ENCODE measurements around the gene FAF1. TPM values are rescaled to one million over a fixed set of nuclear protein-coding genes. Genes with fewer than 3 reads are reported as not detected.

Gene FAF1
- total and polyA plus RNA-seq, 9 of the 15 experiments (the other 6 are each of a cell fraction or from before 2014, with no cell fraction given) = 48.7 to 225 (median 118) TPM

- H3K9me1 ChIP-seq (ENCODE audit: control insufficient read depth, insufficient read depth, low read length) = no peaks in the 10 kb centered on the region
- intact Hi-C loops (cut with micrococcal nuclease) = no loop called here
- ATAC-seq = no peak
- H3K4me3 ChIP-seq = no peak overlapping the region
- no TSS peak for BruUV-seq (replicated peaks)
- FAIRE-seq = no peak
- no peak for DNase-seq (ENCODE audit: extremely low read depth in 1 of 4, low spot score in 3 of 4)
- in situ Hi-C loops (cut with MboI) = no loop called here
- H3K4me2 ChIP-seq (ENCODE audit: insufficient read depth, low read length) = no peak overlapping the region
- H3K4me1 ChIP-seq (replicated peaks in 1 of 2; ENCODE audit: control insufficient read depth in 2 of 2, insufficient read depth in 2 of 2, low read length in 2 of 2) = no peaks in the 10 kb centered on the region
- H3K27me3 ChIP-seq (ENCODE audit: control insufficient read depth in 2 of 2, insufficient read depth in 2 of 2, low read length in 2 of 2) = no peaks in the 10 kb centered on the region
- H3K79me2 ChIP-seq (ENCODE audit: control insufficient read depth, insufficient read depth, low read length) = peaks cover 27% of the 10 kb centered on the region
- H3K36me3 ChIP-seq (ENCODE audit: control insufficient read depth, insufficient read depth, low read length) = peaks cover 27% of the 10 kb centered on the region
- POLR2A ChIA-PET = interaction anchor here (1.2 kb wide), 1 partner anchor 15 kb away, joined by 3 read pairs; no protein-coding TSS in a partner anchor
- no peak for TF ChIP-seq WHSC1 (IDR thresholded peaks at IDR 0.05; ENCODE audit: low read length)
- TF ChIP-seq MBD1 (CRISPR knock-in tag; IDR thresholded peaks at IDR 0.05) = no peak
- H3K9me3 ChIP-seq (replicated peaks; ENCODE audit: control insufficient read depth, insufficient read depth, low read depth, low read length) = no peaks in the 10 kb centered on the region
- no peak overlapping the region for H3K9ac ChIP-seq (ENCODE audit: insufficient read depth in 1 of 2, low read depth in 2 of 2, low read length in 2 of 2)
- no peaks in the 10 kb centered on the region for H4K20me1 ChIP-seq (replicated peaks; ENCODE audit: control insufficient read depth, insufficient read depth, low read length)
- 96% methylated on average over 6 of the region's 6 CpGs for WGBS (ENCODE audit: insufficient coverage, low coverage, missing lambda C conversion rate)
- CTCF ChIA-PET (ENCODE audit: low intra/inter-chr PET ratio) = no interaction called here
- no peak overlapping the region for H3K27ac ChIP-seq (ENCODE audit: extremely low read depth, low read depth, low read length)
- H2AFZ ChIP-seq (ENCODE audit: low read depth, low read length) = no peak overlapping the region
These were observed 166.5 kb downstream of the FAF1 start for GRCh38 chr1:50793521-50793920.

GRCh38 chr1:50787266-50787665 lies 172.8 kb downstream of the FAF1 start:
- ATAC-seq (no peak), DNase-seq (ENCODE audit: extremely low read depth in 1 of 4, low spot score in 3 of 4) (no peak), FAIRE-seq (no peak)
- H3K79me2 ChIP-seq (ENCODE audit: control insufficient read depth, insufficient read depth, low read length) = peaks cover 33% of the 10 kb centered on the region; the same call in 2 of the 3 replicates
- BruUV-seq (replicated peaks) = no TSS peak
- TF ChIP-seq SP1 (CRISPR knock-in tag; IDR thresholded peaks at IDR 0.05) = no peak
- no peak for TF ChIP-seq MEF2A (IDR thresholded peaks at IDR 0.05; ENCODE audit: control insufficient read depth, low read depth, low read length)
- no peak for TF ChIP-seq NCOA2 (IDR thresholded peaks at IDR 0.05; ENCODE audit: partially characterized antibody in 2 of 2)
- no peak for TF ChIP-seq TSC22D4 (tag; IDR thresholded peaks at IDR 0.05)
- no peak for TF ChIP-seq POLR2B (IDR thresholded peaks at IDR 0.05; ENCODE audit: low read depth, partially characterized antibody)
- no peak overlapping the region for H3K4me2 ChIP-seq (ENCODE audit: insufficient read depth, low read length)
- H3K27ac ChIP-seq (ENCODE audit: extremely low read depth, low read depth, low read length) = no peak overlapping the region
- no peaks in the 10 kb centered on the region for H3K9me3 ChIP-seq (replicated peaks; ENCODE audit: control insufficient read depth, insufficient read depth, low read depth, low read length)
- WGBS (ENCODE audit: insufficient coverage, low coverage, missing lambda C conversion rate) = 88% methylated on average over 3 of the region's 3 CpGs
- H3K9me1 ChIP-seq (ENCODE audit: control insufficient read depth, insufficient read depth, low read length) = no peaks in the 10 kb centered on the region
- ChIA-PET POLR2A (no interaction called here), CTCF (ENCODE audit: low intra/inter-chr PET ratio) (no interaction called here)
- no peak overlapping the region for H2AFZ ChIP-seq (ENCODE audit: low read depth, low read length)
- no peaks in the 10 kb centered on the region for H3K4me1 ChIP-seq (replicated peaks in 1 of 2; ENCODE audit: control insufficient read depth in 2 of 2, insufficient read depth in 2 of 2, low read length in 2 of 2)
- no peak overlapping the region for H3K9ac ChIP-seq (ENCODE audit: insufficient read depth in 1 of 2, low read depth in 2 of 2, low read length in 2 of 2)
- H3K27me3 ChIP-seq (ENCODE audit: control insufficient read depth in 2 of 2, insufficient read depth in 2 of 2, low read length in 2 of 2) = no peaks in the 10 kb centered on the region
- intact Hi-C loops (cut with micrococcal nuclease) = no loop called here
- no peaks in the 10 kb centered on the region for H4K20me1 ChIP-seq (replicated peaks; ENCODE audit: control insufficient read depth, insufficient read depth, low read length)
- H3K36me3 ChIP-seq (ENCODE audit: control insufficient read depth, insufficient read depth, low read length) = peaks cover 46% of the 10 kb centered on the region; the same call in 2 of the 3 replicates
- no peak overlapping the region for H3K4me3 ChIP-seq
- in situ Hi-C loops (cut with MboI) = no loop called here

Measured in K562 (cell line).